Activated CD4-positive, alpha-beta T cell treated with anti-CD3 and anti-CD28 coated beads, Interleukin-2, amount 50 U/mL, for 1 hour (primary cell): ENCODE measurements around the gene DDOST.
A peak's percentile ranks its signal among the peaks of the same experiment; 100 is the strongest.

ENCODE experiments used
- DNase-seq: peaks from one replicate; pipeline ENCODE4 v3.0.0-alpha.2; 2020

The DDOST gene

DNA sequence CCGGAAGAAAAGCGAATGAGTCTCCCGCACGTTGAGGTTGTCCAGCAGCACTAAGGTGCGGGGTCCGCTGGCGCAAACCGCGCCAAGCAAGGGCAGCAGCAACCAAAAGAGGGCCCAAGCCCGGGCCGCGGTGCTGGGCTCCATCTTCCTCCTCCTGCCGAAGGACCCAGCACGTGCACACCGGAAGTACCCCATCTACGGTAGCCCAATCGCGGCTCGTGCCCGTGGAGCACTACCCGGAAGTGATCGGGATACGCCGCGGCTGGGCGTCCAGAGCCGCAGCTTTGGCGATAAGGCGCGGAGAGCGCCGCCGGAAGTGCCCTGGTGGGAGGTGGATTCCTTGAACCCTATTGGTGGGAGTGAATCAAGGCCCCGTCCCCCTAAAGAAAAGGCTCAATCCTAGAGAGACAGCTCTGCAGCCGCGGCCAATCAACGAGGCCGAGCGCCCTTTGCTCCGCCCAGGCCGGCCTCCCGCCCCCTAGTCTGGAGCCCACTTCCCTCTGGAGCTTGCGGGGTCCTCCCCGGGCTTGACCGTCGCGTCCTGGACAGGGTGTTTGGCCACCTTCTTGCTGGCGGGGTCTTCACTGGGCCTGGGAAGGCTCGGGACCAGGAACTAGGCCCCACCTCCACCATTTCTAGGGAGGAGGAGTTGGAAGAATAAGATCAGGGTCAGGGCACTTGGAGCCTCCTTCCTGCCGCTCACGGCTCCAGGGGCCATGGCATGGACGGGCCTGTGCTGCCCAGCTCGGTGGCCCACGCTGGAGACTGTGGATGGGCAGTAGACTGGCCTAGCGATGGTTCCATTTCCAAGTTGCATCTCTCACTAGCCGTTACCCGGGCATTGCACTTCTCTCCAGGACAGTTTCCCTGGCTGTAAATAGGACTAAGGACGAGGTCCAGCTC is at the start of gene DDOST:
DDOST (minus strand) TSS at position 163 of the 903 bp plus-strand sequence; CDS start at position 144, 19 bp downstream.
- peak; percentile 91 for DNase-seq

DNA sequence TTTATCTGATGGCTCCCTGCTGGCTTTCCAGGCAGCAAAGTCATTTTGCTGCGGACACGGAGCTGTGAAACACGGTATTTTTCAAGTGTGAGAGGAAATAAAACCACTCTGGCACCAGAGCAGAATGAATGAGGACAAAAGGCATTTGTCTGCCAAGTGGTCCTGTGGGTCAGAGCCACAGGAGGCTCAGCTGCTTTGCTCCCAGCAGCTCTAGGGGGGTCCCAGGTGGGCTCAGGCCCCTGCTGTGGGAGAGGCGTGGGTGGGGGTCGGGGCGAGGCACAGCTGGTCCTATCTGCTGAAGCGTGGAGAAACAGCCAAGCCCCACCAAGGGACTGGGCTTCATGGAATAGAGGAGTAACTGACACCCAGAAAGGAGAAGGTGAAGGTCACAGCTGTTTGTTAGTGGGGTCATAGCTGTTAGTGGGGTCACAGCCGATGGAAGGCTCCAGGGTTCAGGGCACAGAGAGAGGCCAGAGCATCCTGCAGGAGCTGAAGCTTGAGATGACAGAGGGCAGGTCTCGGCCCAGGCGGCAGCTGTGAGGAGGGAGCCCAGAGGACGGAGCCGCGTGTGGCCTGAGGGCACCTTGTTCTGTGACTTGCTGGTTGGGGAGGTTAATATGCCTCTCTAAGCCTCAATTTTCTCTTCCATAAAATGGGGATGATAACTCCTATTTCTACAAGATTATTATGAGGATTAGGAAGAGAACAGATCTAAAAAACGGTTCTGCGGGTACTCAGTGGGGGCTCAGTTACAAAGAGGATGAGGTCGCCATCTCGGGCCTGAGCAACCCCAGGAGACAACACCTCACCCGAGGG is 49.5 kb upstream of the DDOST start:
- DNase-seq: no peak

DNA sequence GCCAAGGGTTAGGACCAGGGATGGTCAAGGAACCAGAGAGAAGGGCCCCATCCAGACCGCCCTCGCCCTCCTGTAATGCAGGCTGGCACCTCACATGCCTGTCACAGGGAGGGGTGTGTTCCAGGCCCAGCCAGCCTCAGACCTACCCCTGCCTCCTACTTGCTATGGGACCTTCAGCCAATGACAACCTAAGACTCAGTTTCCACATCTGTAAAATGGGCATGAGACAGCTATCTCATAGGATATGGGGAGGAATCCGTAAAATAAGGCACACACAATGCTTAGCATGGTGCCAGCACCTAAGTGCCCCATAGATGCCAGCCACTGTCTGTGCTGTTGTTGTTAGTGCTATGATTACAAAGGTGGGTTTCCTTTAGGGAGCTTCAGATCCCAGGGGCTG is 48.7 kb upstream of the DDOST start:
- no peak for DNase-seq

DNA sequence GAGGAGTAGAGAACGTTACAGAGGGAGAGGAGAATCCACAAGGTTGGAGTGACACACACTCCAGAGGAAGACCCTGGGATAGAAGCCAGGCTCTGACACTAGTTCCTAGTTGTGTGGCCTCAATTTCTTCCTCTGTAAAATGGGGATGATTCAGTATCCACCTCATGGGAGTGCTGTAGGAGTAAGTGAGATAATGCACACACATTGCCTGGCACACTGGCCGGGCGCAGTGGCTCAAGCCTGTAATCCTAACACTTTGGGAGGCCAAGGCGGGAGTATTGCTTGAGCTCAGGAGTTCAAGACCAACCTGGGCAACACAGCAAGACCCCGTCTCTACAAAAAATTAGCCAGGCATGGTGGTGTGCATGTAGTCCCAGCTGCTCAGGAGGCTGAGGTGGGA is 47.7 kb upstream of the DDOST start:
- no peak for DNase-seq

DNA sequence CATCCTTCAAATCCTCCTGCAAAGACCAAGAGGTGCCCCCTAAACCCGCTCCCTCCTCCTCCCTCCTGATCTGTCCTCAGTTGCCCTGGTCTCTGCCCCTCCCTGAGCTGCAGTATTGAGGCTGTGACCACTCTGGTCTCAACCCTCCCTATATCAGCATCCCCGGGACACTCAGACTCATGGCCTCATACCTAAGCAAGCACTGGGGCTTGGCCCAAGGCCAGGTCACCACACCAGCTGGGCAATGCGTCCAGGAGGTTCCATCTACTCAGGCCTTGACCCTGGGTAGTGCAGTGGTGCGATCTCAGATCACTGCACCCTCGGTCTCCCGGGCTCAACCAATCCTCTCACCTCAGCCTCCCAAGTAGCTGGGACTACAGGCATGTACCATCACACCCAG is 46.9 kb upstream of the DDOST start:
- DNase-seq: no peak

DNA sequence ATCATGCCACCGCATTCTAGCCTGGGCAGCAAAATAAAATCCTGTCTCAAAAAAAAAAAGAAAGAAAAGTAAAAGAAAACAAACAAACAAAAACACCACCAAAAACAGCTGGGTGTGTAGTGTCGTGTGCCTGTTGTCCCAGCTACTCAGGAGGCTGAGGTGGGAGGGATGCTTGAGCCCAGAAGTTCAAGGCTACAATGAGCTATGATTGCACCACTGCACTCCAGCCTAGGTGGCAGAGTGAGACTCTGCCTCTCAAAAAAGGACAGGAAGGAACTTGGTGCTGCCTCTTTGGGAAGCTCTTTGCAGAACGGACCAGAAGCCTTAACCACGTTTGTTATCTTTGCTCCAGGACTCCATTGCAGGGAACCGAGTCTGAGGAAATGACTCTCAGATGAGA is 45.7 kb upstream of the DDOST start:
- DNase-seq: no peak

DNA sequence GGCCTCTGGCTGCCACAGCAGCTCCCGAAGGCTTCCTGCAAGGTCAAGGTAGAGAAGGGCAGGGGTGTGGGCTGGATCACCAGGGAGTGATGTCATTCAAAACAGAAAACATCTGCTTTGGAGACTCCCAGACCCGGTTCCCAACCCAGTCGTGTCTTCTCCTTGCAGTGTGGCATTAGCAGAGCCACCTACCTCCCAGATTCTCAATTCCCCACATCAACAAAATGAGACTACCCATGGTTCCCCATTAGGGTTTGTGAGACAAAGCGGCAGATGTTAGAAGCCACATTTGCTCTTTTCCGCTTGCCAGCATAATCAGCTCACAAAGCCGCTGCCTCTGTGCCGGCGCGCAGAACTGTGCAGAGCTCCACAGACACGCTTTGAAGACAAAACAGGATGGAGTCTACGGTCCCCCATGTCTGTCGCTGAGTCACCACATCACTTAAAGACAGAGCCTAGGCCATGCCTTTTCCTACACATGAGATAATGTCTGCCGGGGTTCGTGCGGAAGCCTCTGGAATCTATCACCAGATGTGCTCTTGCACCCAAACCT is 44.1 kb upstream of the DDOST start:
- no peak for DNase-seq

DNA sequence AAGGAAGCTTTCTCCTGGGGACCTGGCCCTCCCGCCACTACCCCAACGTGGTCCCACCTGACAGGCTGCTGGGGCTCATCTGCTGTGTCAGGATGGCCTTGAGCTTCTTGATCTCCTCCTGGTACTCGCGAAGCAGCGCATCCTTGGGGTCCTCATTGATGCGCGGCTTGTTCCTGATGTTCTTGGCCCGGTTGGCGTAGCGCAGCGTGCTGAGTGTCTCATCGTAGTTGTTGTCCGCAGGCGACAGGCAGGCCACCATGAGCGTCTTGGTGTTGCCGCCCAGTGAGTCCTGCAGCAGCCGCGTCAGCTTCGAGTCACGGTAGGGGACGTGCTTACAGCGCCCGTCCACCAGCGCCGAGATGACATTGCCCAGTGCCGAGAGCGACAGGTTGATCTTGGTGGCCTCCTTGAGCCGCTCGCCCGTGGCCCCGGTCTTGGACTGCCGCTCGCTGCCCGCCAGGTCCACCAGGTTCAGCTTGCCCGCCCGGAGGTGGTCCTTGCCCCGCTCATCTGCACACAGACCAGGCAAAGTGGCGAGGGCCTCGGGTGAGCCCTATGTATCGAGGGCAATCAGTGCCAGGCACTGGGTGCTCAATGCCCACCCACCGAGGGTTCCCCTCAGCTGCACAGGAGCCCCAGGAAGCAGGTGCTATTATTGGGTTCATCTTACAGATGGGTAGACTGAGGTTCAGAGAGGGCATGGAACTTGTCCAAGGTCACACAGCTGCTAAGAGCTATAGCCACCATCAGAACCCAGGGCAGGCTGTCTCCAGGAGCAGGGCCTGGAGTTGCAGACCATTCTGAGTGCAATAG is 43.4 kb upstream of the DDOST start:
- no peak for DNase-seq

DNA sequence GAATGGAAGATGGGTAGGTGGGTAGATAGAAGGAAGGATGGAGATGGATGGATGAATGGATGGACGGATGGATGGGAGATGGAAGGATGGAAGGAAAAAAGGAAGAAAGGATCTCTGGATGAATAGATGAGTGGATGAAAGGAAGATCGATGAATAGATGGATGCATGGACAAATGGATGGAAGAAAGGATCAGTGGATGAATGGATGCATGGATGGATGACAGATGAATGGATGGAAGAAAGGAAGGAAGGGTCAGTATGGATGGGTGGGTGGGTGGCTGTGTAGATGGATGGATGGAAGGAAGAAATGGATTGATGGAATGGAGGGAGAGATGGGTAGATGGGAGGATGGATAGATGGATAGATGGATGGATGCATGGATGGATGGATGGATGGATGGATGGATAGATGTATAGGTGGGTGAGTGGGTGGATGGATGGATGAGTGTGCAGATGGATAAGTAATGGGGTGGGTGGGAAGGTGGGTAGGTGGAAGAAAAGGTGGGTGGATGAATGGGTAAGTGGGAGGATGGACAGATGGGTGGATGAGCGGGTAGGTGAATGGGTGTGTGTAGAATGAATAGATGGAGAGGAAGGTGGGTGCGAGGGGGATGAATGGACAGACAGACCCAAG is 42.1 kb upstream of the DDOST start:
- no peak for DNase-seq

DNA sequence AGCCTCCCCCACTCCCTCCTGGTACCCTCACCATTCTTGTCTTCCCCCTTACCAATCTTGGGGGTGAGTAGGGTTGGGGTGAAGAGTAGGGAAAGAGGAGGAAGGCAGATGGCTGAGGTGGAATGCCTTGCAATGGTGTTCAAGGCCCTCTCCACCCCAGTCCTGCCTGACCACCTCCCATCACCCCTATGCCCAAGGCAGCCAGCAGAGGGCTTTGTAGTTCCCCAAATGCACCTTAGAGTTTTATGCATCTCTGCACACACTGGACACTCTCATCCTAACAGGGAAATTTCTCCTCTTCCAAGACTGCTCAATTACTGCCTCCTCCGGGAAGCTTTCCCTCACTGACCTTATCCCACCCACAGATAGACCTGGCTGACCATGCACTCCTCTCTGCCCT is 41.2 kb upstream of the DDOST start:
- no peak for DNase-seq

DNA sequence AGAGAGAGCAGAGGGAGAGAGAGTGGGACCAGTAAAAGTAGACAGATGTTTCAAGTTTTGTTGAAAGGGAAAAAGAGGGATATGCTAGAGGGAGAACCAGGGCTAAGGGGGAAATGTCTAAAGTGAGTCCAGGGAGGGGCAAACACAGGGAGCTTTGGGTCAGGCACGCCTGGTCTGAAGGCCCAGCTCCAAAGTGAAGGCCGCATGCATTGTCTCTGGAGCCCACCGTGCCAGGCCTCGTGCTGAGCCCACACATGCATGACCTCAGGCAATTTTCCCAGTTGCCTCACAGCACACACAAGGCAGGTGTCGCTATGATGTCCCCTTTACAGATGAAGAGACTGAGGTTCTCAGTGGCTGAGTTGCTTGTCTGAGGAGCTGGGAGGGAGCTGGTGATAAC is 40.7 kb upstream of the DDOST start:
- DNase-seq: no peak

DNA sequence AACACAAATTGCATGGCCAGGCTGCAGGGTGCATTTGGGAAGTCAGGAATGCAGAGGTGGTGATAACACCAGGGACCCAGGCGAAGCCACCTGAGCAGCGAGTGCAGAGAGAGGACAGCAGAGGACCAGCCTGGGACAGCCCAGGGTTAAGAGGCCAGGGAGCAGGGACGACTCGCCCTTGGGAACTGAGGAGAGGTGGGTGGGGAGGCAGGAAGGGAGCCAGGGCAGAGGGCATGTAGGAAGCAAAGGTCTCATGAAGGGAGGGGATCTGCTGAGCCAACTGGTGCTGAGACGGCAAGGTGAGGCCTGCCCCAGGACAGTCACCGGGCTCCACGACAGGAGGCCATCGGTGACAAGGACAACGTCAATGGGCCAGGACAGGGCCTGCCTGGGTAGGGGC is 40.3 kb upstream of the DDOST start:
- DNase-seq: no peak

DNA sequence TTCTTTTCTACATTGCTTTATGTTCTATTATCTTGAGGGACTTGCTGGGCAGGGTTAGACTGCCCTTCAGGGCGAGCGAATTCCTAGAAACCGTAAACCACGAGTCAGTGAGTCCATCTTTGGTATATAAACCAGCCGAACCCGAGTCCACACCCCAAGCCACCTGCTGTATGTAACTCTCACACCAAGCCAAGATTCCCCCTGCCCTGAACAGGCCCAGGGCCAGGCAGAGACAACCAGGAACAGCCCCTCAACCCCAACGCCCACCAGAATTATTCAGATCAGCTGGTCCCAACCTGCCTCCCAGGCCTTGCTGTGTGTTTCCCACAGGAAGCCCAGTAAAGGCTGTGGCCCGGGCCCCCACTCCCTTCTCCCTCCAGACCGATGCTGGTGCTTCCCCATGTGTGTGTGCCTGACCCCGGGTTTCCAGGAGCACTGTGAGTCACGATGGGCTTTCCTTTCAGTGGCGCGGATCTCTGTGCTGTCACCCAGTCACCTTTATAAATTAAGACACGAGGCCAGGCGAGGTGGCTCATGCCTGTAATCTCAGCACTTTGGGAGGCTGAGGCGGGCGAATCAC is 39.6 kb upstream of the DDOST start:
- DNase-seq: no peak

DNA sequence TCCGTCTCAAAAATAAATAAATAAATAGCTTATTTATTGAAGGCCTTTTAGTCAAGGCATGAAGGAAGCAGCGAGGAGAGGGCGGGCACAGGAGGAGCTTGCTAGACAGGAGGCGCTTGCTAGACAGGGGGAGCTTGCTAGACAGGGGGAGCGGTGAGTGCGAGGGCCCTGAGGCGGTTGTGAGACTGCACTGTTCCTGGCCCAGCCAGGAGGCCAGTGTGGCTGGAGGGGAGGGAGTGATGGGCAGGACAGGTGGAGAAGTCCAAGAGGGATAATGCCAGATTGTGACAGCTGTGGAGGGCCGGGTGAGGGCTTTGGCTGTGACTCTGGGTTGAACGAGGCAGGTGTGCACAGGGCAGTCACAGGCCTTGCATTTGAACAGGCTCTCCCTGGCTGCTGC is 38.4 kb upstream of the DDOST start:
- no peak for DNase-seq

DNA sequence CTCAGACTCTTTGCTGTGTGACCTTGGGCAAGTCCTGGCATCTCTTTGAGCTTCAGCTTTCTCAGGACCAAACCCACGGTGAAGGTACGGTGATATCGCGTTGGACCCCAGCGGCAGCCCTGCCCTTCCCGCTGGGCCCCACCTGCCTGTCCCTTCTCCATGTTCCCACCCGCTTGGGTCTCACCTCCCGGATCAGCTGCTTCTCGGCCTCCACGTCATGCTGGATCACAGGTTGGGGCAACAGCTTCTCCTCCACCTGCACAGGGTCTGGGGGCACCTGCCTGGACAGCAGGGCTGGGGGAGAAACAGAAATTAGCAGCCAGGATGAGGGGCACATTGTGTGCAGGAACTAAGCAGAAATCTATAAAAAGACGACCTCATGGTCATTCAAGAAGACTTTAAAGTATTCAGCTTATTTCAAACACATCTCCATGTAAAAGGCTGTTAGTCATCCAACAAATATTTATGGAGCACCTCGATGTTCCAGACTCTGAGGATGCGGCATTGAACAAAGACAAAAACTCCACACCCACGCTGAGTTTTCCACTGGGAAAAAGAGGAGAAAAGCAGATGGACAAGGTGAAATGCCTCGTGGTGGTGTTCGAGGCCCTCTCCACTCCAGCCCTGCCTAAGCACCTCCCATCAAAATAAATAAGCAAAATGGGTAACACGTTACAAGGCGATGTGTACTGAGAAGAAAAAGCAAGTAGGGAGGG is 37.2 kb upstream of the DDOST start:
- DNase-seq: no peak

DNA sequence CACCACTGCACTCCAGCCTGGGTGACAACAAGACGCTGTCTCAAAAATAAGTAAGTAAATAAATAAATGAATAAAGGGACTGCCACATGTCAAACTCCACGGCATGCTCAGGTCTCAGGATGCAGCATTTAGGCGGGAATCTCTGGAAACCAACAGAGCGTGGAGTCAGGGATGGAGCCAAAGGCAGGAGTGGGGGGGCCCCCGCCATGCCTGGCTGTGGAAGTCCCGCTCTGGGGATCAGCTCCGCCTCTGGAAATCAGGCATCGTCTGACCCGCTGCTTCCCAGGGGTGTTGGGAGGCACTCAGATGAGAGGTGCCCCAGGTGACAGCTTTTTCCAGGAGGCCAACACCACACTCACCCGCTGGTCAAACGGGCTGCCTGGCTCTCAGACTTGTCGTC is 36.4 kb upstream of the DDOST start:
- no peak for DNase-seq

DNA sequence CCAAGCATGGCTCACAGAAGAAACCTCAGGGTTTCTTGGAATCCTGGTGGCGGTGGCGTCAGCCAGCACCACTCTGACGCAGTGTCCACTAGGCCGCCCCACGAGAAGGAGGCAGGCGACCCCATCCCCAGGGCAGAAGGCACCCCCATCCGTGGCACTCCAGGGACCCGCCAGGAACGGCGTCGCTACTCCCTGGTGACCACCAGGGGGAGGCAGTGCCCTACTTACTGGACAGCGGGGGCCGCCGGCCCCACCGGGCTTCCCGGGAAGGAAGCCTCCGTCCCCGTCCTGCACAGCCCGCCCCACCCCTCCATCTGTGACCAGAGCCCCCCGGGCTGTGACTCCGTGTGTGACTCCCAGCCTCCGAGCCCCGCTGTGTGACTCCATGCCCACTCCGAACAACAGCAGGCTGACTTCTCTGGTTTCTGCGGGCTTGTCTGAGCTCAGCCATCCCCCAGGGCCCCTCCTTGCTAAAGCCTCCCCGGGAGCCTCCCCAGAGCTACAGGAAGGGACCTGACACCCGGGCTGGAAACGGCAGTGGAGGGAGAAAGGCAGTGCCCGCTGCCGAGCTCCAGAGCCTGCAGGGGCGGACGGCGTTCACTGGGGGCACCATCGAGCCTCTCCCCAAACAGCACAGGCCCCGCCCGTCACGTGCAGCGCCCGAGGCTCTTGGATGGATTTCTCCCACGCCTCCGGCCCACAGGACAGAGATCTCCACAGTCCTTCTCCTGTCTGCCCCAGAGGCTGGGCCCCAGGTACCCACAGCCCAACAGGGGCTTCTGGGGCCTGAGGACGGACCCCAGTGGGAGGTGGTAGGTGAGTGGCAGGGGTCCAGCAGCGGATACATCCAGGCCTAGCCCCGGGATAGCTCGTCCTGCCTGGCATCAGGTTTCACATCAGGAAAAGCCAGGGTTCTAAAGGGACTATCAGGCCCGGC is 35.5 kb upstream of the DDOST start:
- DNase-seq: peak; percentile 73

DNA sequence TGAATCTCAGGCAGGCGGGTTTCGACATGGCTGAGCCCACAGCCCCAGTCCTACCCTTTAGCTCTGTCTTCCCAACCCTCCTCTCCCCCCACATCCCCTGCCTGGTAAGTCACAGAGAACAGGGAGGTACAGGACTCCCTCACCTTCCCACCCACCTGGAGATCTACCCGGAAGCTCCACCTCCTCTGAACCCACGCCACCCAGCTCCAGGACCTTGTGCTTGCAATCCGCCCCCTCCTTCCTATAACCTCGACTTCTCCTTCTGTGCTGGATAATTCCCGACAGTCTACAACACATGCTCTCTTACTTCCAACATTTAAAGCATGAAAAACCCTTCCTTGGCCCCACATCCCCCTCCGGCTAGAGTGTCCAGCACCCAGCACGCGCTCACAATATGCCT is 34.3 kb upstream of the DDOST start:
- DNase-seq: no peak

DNA sequence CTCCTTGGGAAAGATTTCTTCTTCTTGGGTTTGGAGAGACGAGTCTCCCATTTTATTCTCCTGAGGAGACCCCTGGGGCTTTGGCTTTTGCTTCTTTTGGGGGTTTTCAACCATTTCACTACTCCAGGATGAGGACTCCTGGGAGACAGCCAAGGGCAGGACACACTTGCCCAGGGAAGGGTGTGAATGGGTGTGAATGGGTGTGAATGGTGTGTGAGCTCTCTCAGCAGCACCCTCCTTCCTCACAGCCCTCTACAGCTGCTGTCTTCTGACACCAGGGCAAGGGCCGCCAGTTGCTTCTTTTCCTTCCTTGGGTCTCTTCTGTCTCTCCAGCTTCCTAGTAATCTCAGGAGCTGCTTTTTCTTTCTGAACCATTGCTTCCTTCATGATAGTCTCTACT is 32.5 kb upstream of the DDOST start:
- DNase-seq: no peak

DNA sequence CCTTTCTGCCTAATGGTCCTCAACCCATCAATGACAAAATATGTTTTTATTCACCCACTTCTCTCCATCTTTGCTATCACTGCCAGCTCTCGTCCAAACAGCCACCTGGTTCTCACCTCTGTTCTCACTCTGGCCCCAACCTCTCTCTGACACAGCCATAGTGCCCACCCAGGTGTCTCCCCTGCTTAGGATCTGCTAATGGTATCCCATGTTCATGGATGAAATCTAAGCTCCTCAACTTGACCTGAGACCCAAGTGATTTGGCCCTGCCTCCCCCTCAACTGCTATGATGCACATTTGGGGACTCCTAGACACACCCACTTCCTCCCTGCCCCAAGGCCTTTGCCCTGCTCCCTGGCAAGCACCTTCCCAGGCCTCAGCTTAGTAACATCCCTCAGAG is 30.7 kb upstream of the DDOST start:
- no peak for DNase-seq
